Motor neuron (in vitro differentiated cells): ENCODE measurements around the gene HECTD4. TPM values are rescaled to one million over a fixed set of nuclear protein-coding genes. Genes with fewer than 3 reads are reported as not detected.
"Not testable (repeated sequence)": the region's sequence is repeated elsewhere in the genome, so short reads cannot be mapped to it uniquely, and the experiment has no call there.

Experiments used
- ATAC-seq, 8 experiments: fragments of 200-7000 bp; cut with Tn5 transposase; replicated peaks in 6 of 8; 2 replicates each; pipeline ENCODE4 v1.8.0; 2021; ENCODE audit warnings: mild to moderate bottlenecking in 8 of 8, moderate library complexity in 8 of 8
- H3K27ac ChIP-seq, 2 donors: fragments of 250-450 bp; sonication (Bioruptor Pico); 2 replicates each; pipeline ENCODE4 v1.9.0; 2021; ENCODE audit warnings: antibody characterized with exemption in 2 of 2, mild to moderate bottlenecking in 2 of 2, moderate library complexity in 1 of 2
- H3K4me1 ChIP-seq, 2 donors: fragments of 250-450 bp; sonication (Bioruptor Pico); replicated peaks in 1 of 2; 2 replicates each; pipeline ENCODE4 v1.6.1; 2021; ENCODE audit warnings: antibody characterized with exemption in 2 of 2, mild to moderate bottlenecking in 2 of 2, moderate library complexity in 1 of 2
- H3K4me3 ChIP-seq, 5 donors: fragments of 250-450 bp; sonication (Bioruptor Pico); 2 replicates each; pipeline ENCODE4 v1.9.0; 2021; ENCODE audit warnings: antibody characterized with exemption in 5 of 5, mild to moderate bottlenecking in 5 of 5, moderate library complexity in 4 of 5
- WGBS, 10 experiments: fragments of 450-650 bp; shearing (Covaris generic); methylation state at CpG; one replicate each; pipeline ENCODE4 v1.0.0; 2022; 5-methylcytosine and 5-hydroxymethylcytosine counted together
- in situ Hi-C, 9 experiments: fragments of 400-800 bp; cut with MboI; loops; one replicate each; pipeline ENCODE4 v1.15.0; 2021; ENCODE audit warnings: low sequenced_read_pairs in 9 of 9, low pct_unique_long_range_greater_than_20kb in 2 of 9; ENCODE audit not compliant: unreplicated experiment in 9 of 9
- total RNA-seq, 8 experiments: library from RNA; unstranded; fragments of 300-600 nt; gene quantifications; 2 replicates each; pipeline versions ENCODE4 v1.2.3 to v1.2.4, GENCODE V29; 2022

Gene HECTD4
- total RNA-seq, 8 experiments from 2014 or later, result 15.2 to 80.4 (median 40.3) TPM

GRCh38 chr12:112161711-112162110, 220.5 kb downstream of the HECTD4 start:
- Histone ChIP-seq H3K27ac (no peak overlapping the region), H3K4me3 (no peak overlapping the region), H3K4me1 (no peaks in the 10 kb centered on the region)
- 50 to 100% (median 92%) methylated on average over 1 to 7 of the region's 9 CpGs; no CpG with 5 or more reads in 6 of the 10 experiments for WGBS, 10 experiments
- ATAC-seq, result no peak
- in situ Hi-C loops, result no loop called here

- ATAC-seq, result no peak
- H3K4me1 ChIP-seq, result no peaks in the 10 kb centered on the region
- in situ Hi-C loops, result no loop called here
- H3K27ac ChIP-seq, result no peak overlapping the region
- H3K4me3 ChIP-seq, result no peak overlapping the region
- 79 to 100% (median 100%) methylated on average over 1 to 6 of the region's 6 CpGs; no CpG with 5 or more reads in 3 of the 10 experiments for WGBS, 10 experiments
Observed at GRCh38 chr12:112160611-112161010, 221.6 kb downstream of the HECTD4 start.

- in situ Hi-C loops, result no loop called here
- no peak for ATAC-seq
- H3K4me1 ChIP-seq, result no peaks in the 10 kb centered on the region
- WGBS, 10 experiments, result 94 to 100% (median 98%) methylated on average over 2 to 5 of the region's 6 CpGs; no CpG with 5 or more reads in 7 of the 10 experiments
- no peak overlapping the region for H3K4me3 ChIP-seq
- no peak overlapping the region for H3K27ac ChIP-seq
Observed at GRCh38 chr12:112159146-112159541, 223.1 kb downstream of the HECTD4 start.

- H3K4me3 ChIP-seq, ATAC-seq, in situ Hi-C loops, H3K4me1 ChIP-seq, H3K27ac ChIP-seq: not testable (repeated sequence)
- 75 to 100% (median 90%) methylated on average over 1 to 10 of the region's 11 CpGs; no CpG with 5 or more reads in 3 of the 10 experiments for WGBS, 10 experiments
Observed at GRCh38 chr12:112158461-112159145, 223.6 kb downstream of the HECTD4 start.

- in situ Hi-C loops, result no loop called here
- no peak for ATAC-seq
- no peak overlapping the region for H3K27ac ChIP-seq
Observed at GRCh38 chr12:112153893-112154219, 228.4 kb downstream of the HECTD4 start.

GRCh38 chr12:112153181-112153892, 228.9 kb downstream of the HECTD4 start:
- no peak overlapping the region for H3K27ac ChIP-seq
- peak in 1 of 8 experiments; percentile 19 for ATAC-seq
- in situ Hi-C loops, result no loop called here
- no peak overlapping the region for H3K4me3 ChIP-seq
- 50 to 96% (median 70%) methylated on average over 1 to 7 of the region's 11 CpGs; no CpG with 5 or more reads in 3 of the 10 experiments for WGBS, 10 experiments
- H3K4me1 ChIP-seq, result no peaks in the 10 kb centered on the region

More at GRCh38 chr12:112153893-112154219, 228.4 kb downstream of the HECTD4 start:
- WGBS, 10 experiments, result 85 to 100% (median 92%) methylated on average over 1 to 7 of the region's 8 CpGs; no CpG with 5 or more reads in 3 of the 10 experiments
- Histone ChIP-seq H3K4me1 (no peaks in the 10 kb centered on the region), H3K4me3 (no peak overlapping the region)

- Histone ChIP-seq H3K4me1 (no peaks in the 10 kb centered on the region), H3K4me3 (no peak overlapping the region), H3K27ac (no peak overlapping the region)
- in situ Hi-C loops, result no loop called here
- ATAC-seq, result no peak
- WGBS, 10 experiments, result 80 to 100% (median 92%) methylated on average over 1 to 8 of the region's 11 CpGs; no CpG with 5 or more reads in 2 of the 10 experiments
Observed at GRCh38 chr12:112151766-112152541, 230.3 kb downstream of the HECTD4 start.

GRCh38 chr12:112149596-112149995, 232.6 kb downstream of the HECTD4 start:
- Histone ChIP-seq H3K4me1 (no peaks in the 10 kb centered on the region), H3K27ac (no peak overlapping the region), H3K4me3 (no peak overlapping the region)
- WGBS, 10 experiments, result 60 to 100% (median 90%) methylated on average over 1 to 5 of the region's 5 CpGs; no CpG with 5 or more reads in 3 of the 10 experiments
- in situ Hi-C loops, result no loop called here
- ATAC-seq, result peak in 2 of 8 experiments; percentile 52 to 77

- no peaks in the 10 kb centered on the region for H3K4me1 ChIP-seq
- WGBS, 10 experiments, result 81 to 100% (median 93%) methylated on average over 1 to 3 of the region's 3 CpGs; no CpG with 5 or more reads in 3 of the 10 experiments
- in situ Hi-C loops, result no loop called here
- peak in 2 of 8 experiments; percentile 45 to 58 for ATAC-seq
- H3K4me3 ChIP-seq, result no peak overlapping the region
- no peak overlapping the region for H3K27ac ChIP-seq
Observed at GRCh38 chr12:112148031-112148513, 234.2 kb downstream of the HECTD4 start.

- H3K4me3 ChIP-seq, result no peak overlapping the region
- no peaks in the 10 kb centered on the region for H3K4me1 ChIP-seq
- in situ Hi-C loops, result no loop called here
- WGBS, 10 experiments, result 83 to 100% (median 86%) methylated on average over 1 of the region's 1 CpG; no CpG with 5 or more reads in 5 of the 10 experiments
- no peak overlapping the region for H3K27ac ChIP-seq
- no peak for ATAC-seq
Observed at GRCh38 chr12:112146123-112146522, 236.1 kb downstream of the HECTD4 start.

- no peak for ATAC-seq
- H3K4me1 ChIP-seq, result no peaks in the 10 kb centered on the region
- in situ Hi-C loops, result no loop called here
- H3K27ac ChIP-seq, result no peak overlapping the region
- WGBS, 10 experiments, result 83 to 100% (median 95%) methylated on average over 1 to 4 of the region's 5 CpGs
- H3K4me3 ChIP-seq, result no peak overlapping the region
Observed at GRCh38 chr12:112140728-112141127, 241.5 kb downstream of the HECTD4 start.

- H3K27ac ChIP-seq, result no peak overlapping the region
- ATAC-seq, result no peak
- H3K4me1 ChIP-seq, result no peaks in the 10 kb centered on the region
- 39 to 100% (median 86%) methylated on average over 1 to 3 of the region's 3 CpGs; no CpG with 5 or more reads in 2 of the 10 experiments for WGBS, 10 experiments
- no peak overlapping the region for H3K4me3 ChIP-seq
- in situ Hi-C loops, result no loop called here
Observed at GRCh38 chr12:112134731-112135130, 247.5 kb downstream of the HECTD4 start.

GRCh38 chr12:112133418-112133817, 248.8 kb downstream of the HECTD4 start:
- WGBS, 10 experiments, result 63 to 100% (median 95%) methylated on average over 1 to 5 of the region's 5 CpGs; no CpG with 5 or more reads in 1 of the 10 experiments
- no peaks in the 10 kb centered on the region for H3K4me1 ChIP-seq
- in situ Hi-C loops, result no loop called here
- no peak overlapping the region for H3K4me3 ChIP-seq
- H3K27ac ChIP-seq, result no peak overlapping the region
- no peak for ATAC-seq
